HG02885 (cell line): ENCODE data around the gene SHISA7.
"Not testable (repeated sequence)": the region's sequence is repeated elsewhere in the genome, so short reads cannot be mapped to it uniquely, and the experiment has no call there.

Experiments used
- ATAC-seq: cut with Tn5 transposase; IDR thresholded peaks from one replicate; pipeline ENCODE4 v1.9.1; 2021; ENCODE audit warnings: mild to moderate bottlenecking; ENCODE audit not compliant: unreplicated experiment, poor library complexity

SHISA7 gene

GRCh38 chr19:55423225-55424005, 19.7 kb downstream of the SHISA7 start:
- no peak for ATAC-seq

GRCh38 chr19:55421281-55421680, 21.8 kb downstream of the SHISA7 start:
- not testable (repeated sequence) for ATAC-seq

GRCh38 chr19:55419624-55420236, 23.4 kb downstream of the SHISA7 start:
- no peak for ATAC-seq

GRCh38 chr19:55419103-55419502, 24.0 kb downstream of the SHISA7 start:
- ATAC-seq: no peak

- no peak for ATAC-seq
Measured at GRCh38 chr19:55418185-55418584, 24.9 kb downstream of the SHISA7 start.

- ATAC-seq: no peak
Measured at GRCh38 chr19:55410168-55410567, 32.9 kb downstream of the SHISA7 start.

- ATAC-seq: not testable (repeated sequence)
Measured at GRCh38 chr19:55409179-55409578, 33.9 kb downstream of the SHISA7 start.

GRCh38 chr19:55408533-55408872, 34.6 kb downstream of the SHISA7 start:
- no peak for ATAC-seq

- peak; percentile 78 for ATAC-seq
Measured at GRCh38 chr19:55407800-55408532, 35.1 kb downstream of the SHISA7 start.

- peak; percentile 24 for ATAC-seq
Measured at GRCh38 chr19:55407550-55407799, 35.6 kb downstream of the SHISA7 start, which contains the start of gene UBE2S. Gene UBE2S (minus strand): TSS chr19:55407788. CDS start chr19:55407589, 199 bp downstream.

- no peak for ATAC-seq
Measured at GRCh38 chr19:55406826-55407549, 36.1 kb downstream of the SHISA7 start.

- ATAC-seq: no peak
Measured at GRCh38 chr19:55406091-55406825, 36.8 kb downstream of the SHISA7 start.

GRCh38 chr19:55405638-55406037, 37.5 kb downstream of the SHISA7 start:
- no peak for ATAC-seq

- no peak for ATAC-seq
Measured at GRCh38 chr19:55402509-55402908, 40.6 kb downstream of the SHISA7 start.

- not testable (repeated sequence) for ATAC-seq
Measured at GRCh38 chr19:55401390-55401789, 41.7 kb downstream of the SHISA7 start.

- ATAC-seq: no peak
Measured at GRCh38 chr19:55400281-55401087, 42.6 kb downstream of the SHISA7 start.

GRCh38 chr19:55398200-55398925, 44.7 kb downstream of the SHISA7 start:
- no peak for ATAC-seq

- no peak for ATAC-seq
Measured at GRCh38 chr19:55392820-55393761, 50.0 kb downstream of the SHISA7 start.
